Pancreas (tissue), 10 donors: ENCODE measurements around the gene FLT1. TPM values are rescaled to one million over a fixed set of nuclear protein-coding genes. Genes with fewer than 3 reads are reported as not detected.

Experiments
- ATAC-seq, 4 donors: fragments of 200-7000 bp; cut with Tn5 transposase; one replicate each; pipeline versions ENCODE4 v1.8.0 to v1.9.1; 2020; ENCODE audit warnings: mild to moderate bottlenecking in 4 of 4, moderate library complexity in 4 of 4
- DNase-seq, 6 donors: peaks; one replicate each; pipeline ENCODE4 v3.0.0-alpha.2; 2020
- FAIRE-seq: peaks from 2 replicates; lab custom pipeline; 2012; peaks lifted over from hg19 to GRCh38; lab: Jason Lieb, UNC
- H3K27ac ChIP-seq, 4 donors: fragments of 200-600 bp; sonication (generic); 1 replicate in 3 of 4; 2 replicates in 1 of 4; pipeline versions ENCODE4 v1.5.0 to v1.8.0; 2020
- H3K27me3 ChIP-seq, 4 donors: fragments of 200-600 bp; one replicate each; pipeline ENCODE4 v1.8.0; 2021
- H3K36me3 ChIP-seq, 3 donors: fragments of 200-600 bp; sonication (generic) in 1 of 3; one replicate each; pipeline versions ENCODE4 v1.5.0 to v1.8.0; 2020 to 2021
- H3K4me1 ChIP-seq, 3 donors: fragments of 200-600 bp; one replicate each; pipeline ENCODE4 v1.8.0; 2021
- H3K4me3 ChIP-seq, 4 donors: fragments of 200-600 bp; sonication (generic) in 2 of 4; one replicate each; pipeline versions ENCODE4 v1.5.0 to v1.8.0; 2020 to 2021
- H3K9me3 ChIP-seq, 4 donors: fragments of 200-600 bp; one replicate each; pipeline ENCODE4 v1.8.0; 2021
- CTCF ChIP-seq, 4 donors: fragments of 200-600 bp; sonication (generic) in 3 of 4; IDR thresholded peaks; one replicate each; pipeline versions ENCODE4 v1.5.0 to v1.8.0; 2021; ENCODE audit warnings: antibody characterized with exemption in 4 of 4
- WGBS, 2 donors: extraction: QIAGEN DNeasy Blood & Tissue Kit; methylation state at CpG; one replicate each; pipeline ENCODE4 v1.1.7; 2013; 5-methylcytosine and 5-hydroxymethylcytosine counted together
- intact Hi-C, 3 donors: fragments of 100-400 bp; cut with DNase I; formaldehyde crosslinking; loops; one replicate each; pipeline versions ENCODE4 v1.11.1 to v1.14.2; 2022
- polyA plus RNA-seq, 2 donors: library from polyadenylated mRNA; stranded (reverse); fragments of 200-250 nt; gene quantifications; one replicate each; pipeline ENCODE4 v1.2.3, GENCODE V29; 2013
- total RNA-seq, 6 donors: library from RNA; stranded (reverse); fragmentation: NEBNext Ultra II Directional in 4 of 6; extraction: Animal tissue kit (Norgen Biotek cat#: 25700) in 4 of 6; gene quantifications; one replicate each; pipeline versions ENCODE4 v1.2.1 to v1.2.4, GENCODE V29; 2021 to 2023
- donor health status: healthy with polysubstance abuse.
- donor health status: DM: no; HTN: no; CAD: no; lungs with moderate emphysema.
- donor health status: DM: no; HTN: no; CAD: no.
- donor health status: control.
- donor health status: control.
- donor health status: Bipolar disorder and iron deficiency.
- donor health status: DM: yes; HTN: yes; CAD: no.
- donor health status: DM: no; HTN: no; CAD: no.
- donor health status: DM: no; HTN: no; CAD: no.
- donor health status: DM: yes; HTN: yes; CAD: no.

The FLT1 gene
- total and polyA plus RNA-seq, 8 donors = 1.1 to 12.7 (median 8.1) TPM

GRCh38 chr13:28252547-28252946 lies 242.4 kb downstream of the FLT1 start:
- DNase-seq (no peak), FAIRE-seq (no peak), ATAC-seq (no peak)
- WGBS, 2 donors = 92 to 95% methylated on average over 1 of the region's 1 CpG
- no peak for TF ChIP-seq CTCF (IDR thresholded peaks at IDR 0.05)
- H3K4me3 ChIP-seq = no peak overlapping the region
- H3K9me3 ChIP-seq = no peaks in the 10 kb centered on the region
- peaks cover 0 to 3% (median 0%) of the 10 kb centered on the region in 3 donors for H3K36me3 ChIP-seq
- intact Hi-C loops = no loop called here
- no peaks in the 10 kb centered on the region for H3K4me1 ChIP-seq
- H3K27me3 ChIP-seq = no peaks in the 10 kb centered on the region
- H3K27ac ChIP-seq = no peak overlapping the region

- 93 to 94% methylated on average over 6 of the region's 6 CpGs for WGBS, 2 donors
- intact Hi-C loops = no loop called here
- Histone ChIP-seq H3K4me1 (no peaks in the 10 kb centered on the region), H3K27ac (no peak overlapping the region), H3K9me3 (no peaks in the 10 kb centered on the region), H3K36me3 (peaks cover 0 to under 1% (median 0%) of the 10 kb centered on the region in 3 donors), H3K4me3 (no peak overlapping the region), H3K27me3 (no peaks in the 10 kb centered on the region)
- DNase-seq (no peak), FAIRE-seq (no peak), ATAC-seq (no peak)
- TF ChIP-seq CTCF (IDR thresholded peaks at IDR 0.05) = no peak
Measured at GRCh38 chr13:28251466-28251865, 243.5 kb downstream of the FLT1 start.

- ATAC-seq = no peak
- WGBS, 2 donors = 84 to 86% methylated on average over 10 of the region's 10 CpGs
- Histone ChIP-seq H3K4me3 (no peak overlapping the region), H3K36me3 (no peaks in the 10 kb centered on the region), H3K27ac (no peak overlapping the region), H3K27me3 (no peaks in the 10 kb centered on the region), H3K4me1 (no peaks in the 10 kb centered on the region), H3K9me3 (no peaks in the 10 kb centered on the region)
- DNase-seq = no peak
- no peak for TF ChIP-seq CTCF (IDR thresholded peaks at IDR 0.05)
- FAIRE-seq = no peak
- intact Hi-C loops = no loop called here
Measured at GRCh38 chr13:28250542-28250941, 244.4 kb downstream of the FLT1 start.

Other genes starting within 250 kb of the FLT1 start
- 10 to 100 TPM; 13.9 to 27.0 (median 20.9) TPM for gene POMP, start 164.0 kb upstream of the FLT1 start, total RNA-seq
- gene POMP, start 164.0 kb upstream of the FLT1 start, polyA plus RNA-seq = 10 to 100 TPM; 22.2 to 39.5 TPM
- 1 to 10 TPM; 3.3 to 9.0 (median 6.0) TPM for gene SLC46A3, start 223.8 kb upstream of the FLT1 start, total RNA-seq
- 1 to 10 TPM; 3.5 to 7.2 TPM for gene SLC46A3, start 223.8 kb upstream of the FLT1 start, polyA plus RNA-seq